CD4-positive, alpha-beta T cell treated with Interleukin-15 for 4 hours (primary cell): ENCODE measurements around the gene SF3A2.

Source experiments
- DNase-seq: peaks from one replicate; pipeline ENCODE4 v3.0.0-alpha.2; 2020; ENCODE audit warnings: low spot score

Gene SF3A2

DNA sequence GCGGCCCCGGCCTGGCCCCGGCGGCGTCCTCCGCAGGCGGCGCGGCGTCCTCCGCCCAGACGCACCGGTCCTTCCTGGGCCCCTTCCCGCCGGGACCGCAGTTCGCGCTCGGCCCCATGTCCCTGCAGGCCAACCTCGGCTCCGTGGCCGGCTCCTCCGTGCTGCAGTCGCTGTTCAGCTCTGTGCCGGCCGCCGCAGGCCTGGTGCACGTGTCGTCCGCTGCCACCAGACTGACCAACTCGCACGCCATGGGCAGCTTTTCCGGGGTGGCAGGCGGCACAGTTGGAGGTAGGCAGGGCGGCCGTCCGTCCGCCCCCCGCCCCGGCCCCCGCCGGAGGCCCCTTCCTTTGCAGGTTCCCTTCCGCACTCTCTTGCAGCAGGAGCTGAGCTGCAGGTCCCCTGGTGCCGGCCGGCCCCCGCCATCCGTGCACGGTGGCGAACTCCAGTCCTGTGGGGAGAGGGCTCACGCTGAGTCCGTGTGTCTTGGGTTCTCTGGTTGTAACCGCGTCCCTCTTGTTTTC, 9.7 kb upstream of the SF3A2 start:
- DNase-seq: no peak

DNA sequence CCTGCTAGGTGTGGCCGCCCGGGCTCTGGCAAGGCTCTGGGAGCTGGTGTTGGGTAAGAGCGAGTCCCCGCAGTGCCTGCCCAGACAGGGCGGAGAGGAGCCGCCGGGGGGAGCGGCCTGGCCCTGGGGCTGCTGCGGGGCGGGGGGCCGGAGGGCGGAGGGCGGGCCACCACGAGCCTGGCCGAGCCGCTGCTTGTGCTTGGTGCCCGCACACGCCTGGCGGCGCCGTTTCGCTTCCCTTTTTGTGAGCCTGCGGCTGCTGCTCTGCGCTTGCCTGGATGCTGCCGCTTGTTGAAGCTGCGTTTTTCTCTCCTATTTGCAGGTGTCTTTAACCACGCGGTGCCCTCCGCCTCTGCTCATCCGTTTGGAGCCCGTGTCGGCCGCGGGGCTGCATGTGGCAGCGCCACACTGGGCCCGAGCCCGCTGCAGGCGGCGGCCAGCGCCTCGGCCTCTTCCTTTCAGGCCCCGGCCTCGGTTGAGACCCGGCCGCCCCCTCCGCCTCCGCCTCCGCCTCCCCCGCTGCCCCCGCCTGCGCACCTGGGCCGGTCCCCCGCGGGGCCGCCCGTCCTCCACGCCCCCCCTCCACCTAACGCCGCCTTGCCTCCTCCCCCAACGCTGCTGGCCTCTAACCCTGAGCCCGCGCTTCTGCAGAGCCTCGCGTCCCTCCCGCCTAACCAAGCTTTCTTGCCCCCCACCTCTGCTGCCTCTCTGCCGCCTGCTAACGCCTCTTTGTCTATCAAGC, 9.0 kb upstream of the SF3A2 start:
- no peak for DNase-seq

DNA sequence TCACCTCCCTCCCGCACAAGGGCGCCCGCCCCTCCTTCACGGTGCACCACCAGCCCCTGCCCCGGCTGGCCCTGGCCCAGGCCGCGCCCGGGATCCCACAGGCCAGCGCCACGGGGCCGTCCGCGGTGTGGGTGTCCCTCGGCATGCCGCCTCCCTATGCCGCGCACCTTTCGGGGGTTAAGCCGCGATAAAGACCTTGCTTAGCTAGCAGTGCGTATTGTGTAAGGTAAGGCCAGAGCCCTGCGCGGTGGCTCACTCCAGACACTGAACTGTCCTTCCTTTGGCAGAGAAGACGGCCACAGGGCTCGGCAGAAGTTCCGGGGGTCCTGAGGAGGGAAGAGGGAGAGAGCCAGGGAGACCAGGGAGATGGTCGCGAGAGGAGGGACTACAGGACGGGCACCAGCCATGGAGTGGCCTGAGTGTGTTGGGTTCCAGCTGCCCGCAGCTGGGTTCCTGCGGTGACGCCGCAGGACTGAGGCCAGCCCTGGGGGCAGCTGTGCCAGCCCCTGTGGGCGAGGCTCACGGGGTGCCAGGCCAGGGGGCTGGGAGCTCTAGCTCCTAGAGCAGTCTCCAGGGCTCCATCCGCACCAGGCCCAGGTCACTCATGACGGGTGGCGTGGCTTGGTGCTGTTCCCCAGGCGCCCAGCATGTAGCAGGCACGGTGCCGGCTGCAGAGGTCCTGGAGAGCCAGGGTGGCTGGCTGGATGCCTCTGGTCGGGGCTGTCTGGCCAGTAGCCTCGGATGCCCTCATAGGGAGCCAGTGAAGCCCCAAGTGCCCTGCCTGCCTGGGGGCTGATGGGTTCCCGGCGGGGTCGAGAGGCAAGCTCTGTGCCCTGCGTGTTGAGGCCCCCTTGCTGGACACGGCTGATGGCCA, 8.2 kb upstream of the SF3A2 start:
- DNase-seq: no peak

DNA sequence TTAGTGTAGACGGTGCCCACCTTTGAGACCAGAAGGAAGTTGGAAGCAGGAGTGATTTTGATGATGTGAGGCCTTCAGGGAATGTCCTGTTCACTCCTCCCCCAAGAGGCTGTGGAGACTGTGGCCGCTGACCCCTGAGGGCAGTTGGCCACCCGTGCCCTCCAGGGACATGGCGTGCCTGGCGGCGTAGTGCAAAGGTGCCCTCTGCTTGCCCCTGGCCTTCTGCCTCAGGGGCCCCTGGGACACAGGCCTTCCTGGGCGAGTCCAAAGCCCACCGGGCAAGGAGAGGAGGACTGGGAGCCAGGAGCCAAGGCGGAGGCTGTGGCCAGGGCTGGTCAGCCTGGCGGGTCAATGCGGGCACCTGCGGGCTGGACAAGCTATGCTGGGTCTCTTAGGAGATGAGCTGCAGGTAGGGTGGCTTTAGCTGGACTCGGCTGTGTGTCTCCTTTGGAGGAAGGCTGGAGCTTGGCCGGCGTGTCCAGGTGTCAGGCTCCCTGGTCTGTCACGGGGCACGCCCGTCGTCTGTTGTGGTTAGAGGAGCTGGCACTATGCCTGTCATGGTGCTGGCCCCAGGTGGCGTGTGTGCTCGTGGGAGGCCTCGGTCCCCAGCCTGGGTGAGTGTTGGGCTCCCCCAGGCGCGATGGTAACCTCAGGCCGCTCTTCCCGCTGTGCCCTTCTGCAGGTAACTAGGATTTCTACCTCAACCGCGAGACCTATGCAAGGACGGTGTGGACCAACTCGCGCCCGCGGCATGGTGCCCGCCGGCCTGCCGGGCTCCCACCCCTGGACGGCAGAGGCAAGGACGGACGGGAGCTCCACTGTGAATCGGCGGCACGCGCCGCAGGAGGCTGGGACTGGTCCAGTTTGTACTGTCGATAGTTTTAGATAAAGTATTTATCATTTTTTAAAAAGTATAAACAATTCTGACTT, 7.3 kb upstream of the SF3A2 start:
- no peak for DNase-seq

DNA sequence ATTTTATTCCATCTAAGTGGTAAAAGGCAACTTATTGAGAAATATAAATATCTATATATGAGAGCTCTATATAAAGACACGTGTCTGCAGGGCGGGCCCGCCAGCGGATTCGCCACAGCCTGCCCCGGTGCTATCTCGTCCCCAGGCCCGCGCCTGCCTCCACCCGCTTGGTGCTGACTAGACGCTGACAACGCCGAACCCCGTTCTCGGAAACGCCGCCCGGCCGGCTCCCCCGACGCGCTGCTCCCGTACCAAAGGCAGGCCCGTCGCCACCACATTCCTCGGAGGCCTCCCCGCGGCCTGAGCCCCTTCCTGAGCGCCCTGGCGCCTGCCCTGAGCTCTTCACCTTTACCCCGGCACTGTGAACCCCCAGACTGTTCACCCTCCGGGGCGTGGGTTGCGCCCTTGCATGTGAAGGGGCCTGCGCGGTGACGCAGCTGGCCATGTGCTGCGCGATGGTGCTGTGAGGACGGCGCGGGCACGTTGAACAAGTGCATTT, 6.5 kb upstream of the SF3A2 start:
- no peak for DNase-seq

DNA sequence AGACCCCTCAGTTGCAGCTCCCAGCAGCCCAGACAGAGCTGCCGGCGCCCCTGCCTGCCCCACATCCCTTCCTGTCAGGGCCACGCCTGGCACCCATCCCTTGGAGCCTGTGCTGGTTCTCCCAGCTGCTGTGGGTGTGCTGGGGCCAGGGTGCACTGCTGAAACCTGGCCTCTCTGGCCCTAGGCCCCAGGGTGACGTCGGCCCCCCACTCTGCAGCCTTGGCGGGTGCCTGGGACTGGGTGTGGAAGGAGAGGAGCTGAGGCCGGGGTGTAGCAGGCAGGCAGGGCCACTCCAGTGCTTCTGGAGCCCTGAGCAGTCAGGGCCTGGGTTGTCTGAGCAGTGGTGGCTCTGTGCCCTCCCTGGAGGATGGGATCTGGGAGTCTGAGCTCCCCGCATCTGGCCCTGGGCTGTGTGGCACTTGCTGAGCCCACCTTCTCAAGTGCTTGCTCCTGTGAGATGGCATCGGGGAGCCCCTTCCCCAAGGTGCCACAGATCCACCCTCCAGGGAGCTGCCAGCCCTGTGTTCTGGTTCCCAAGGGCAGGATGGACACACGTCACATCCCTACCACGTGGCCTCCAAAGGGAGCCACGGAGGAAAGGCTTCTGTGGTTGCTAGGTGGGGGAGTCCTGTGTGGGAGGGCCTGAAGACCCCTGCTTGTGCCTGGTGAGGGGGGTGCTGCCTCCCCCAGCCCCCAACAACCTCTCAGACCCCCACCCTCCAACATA, 5.7 kb upstream of the SF3A2 start:
- no peak for DNase-seq

DNA sequence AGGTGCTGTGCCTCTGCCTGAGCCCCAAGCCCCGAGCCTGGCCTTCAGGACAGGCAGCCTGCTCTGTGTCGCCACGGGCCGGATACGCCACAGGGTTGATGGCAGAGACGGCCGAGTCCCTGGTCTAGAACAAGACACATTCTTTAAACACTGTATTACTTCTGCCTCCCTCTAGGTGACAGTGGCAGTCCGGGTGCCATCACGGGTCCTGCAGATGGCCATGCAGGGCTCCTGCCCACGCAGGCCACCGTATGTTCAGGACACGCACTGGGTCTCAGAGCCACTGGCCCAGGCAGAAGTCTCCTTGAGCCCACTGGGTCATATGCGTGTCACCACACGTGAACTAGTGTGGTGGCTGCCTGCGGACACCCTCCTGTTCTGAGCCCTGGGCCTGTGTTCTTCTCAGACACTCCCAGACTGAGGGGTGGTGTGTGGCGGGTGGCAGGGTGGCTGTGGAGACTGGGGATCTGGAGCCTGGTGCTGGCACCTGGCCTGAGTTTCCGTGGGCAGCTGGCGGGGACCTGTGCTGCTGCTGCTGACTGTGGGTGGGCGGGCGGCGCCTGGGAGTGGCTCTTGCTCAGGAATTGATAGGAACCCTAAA, 4.9 kb upstream of the SF3A2 start:
- DNase-seq: no peak

DNA sequence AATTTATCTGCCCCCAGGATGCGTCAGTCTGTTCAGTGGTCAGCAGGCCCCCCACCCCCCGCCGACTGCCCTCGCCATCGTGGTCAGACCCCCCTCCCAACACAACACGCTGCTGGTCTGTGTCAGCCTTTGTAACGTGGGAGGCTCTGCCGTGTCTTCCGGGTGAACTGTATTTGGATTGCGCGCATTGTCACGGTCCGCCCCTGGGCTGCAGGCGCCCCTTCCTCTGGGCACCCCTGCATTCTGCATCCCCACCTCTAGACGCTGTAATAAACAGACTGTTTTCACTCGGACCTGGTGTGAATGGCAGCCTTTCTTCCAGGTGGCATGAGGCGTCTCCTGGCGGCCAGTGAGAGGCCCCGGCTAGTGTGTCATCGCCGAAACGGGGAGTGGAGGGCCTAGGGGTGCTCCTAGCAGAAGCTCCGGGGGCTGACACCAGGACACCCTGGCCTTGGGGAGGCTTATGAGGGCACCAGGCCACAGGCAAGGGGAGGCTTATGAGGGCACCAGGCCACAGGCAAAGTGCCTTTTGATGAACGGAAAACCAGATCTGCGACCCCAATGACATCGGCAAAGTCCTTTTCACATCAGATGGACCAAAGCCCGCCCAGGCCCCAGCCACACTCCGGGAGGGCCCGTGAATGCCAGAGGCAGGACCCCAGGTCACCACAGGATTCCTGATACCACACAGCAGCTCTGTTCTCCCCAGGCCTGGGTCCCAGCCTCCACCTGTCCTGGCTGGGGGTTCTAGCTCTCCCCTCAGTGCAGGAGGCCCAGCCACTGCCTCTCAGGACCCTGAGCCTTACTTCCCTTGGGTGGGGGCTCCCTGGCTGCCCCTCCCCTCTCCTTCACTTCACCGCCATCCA, 4.1 kb upstream of the SF3A2 start:
- DNase-seq: no peak

DNA sequence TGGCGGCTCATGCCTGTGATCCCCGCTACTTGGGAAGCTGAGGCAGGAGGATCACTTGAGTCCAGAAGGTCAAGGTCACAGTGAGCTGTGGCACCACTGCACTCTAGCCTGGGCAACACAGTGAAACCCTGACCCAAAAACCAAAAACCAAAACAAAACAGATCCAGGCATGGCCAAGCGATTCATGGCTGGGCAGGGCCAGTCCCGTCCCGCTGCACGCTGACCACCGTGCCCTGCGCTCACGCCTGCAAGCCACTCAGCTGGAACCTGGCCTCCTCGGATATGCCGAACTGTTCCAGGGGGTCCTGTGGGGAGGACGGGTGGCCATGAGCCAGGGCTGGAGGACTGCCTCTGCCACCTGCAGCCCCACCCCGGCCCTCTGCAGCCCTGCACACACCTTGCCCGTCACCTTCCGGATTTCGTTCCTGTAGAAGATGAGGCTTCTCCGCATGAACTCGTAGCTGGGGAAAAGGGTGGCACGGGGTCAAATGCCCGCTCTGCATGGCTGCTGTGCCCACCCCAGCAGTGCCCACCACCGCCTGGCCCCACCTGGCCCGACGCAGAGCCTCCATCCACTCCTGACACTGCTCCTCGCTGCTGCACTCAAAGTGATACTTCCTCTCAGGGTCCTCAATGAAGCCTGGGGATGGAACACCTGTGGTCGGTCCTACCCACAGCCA, 2.9 kb upstream of the SF3A2 start:
- no peak for DNase-seq

DNA sequence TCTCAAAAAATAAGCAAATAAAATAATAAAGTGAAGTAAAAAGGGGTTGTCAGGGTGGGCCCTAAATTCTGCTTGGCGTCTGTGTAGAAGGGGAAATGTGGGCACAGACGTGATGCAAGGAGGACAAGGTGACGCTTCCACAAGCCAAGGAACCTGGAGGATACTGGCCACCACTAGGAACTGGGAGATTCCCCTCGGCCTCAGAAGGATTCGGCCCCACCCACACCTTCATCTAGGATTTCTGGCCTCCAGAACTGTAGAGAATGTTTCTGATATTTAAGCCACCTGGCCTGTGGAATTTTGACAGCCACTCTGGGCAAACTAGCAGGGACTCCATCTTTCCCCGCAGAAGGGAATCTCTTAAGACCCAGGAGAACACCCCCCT, 1.6 kb upstream of the SF3A2 start:
- DNase-seq: no peak

DNA sequence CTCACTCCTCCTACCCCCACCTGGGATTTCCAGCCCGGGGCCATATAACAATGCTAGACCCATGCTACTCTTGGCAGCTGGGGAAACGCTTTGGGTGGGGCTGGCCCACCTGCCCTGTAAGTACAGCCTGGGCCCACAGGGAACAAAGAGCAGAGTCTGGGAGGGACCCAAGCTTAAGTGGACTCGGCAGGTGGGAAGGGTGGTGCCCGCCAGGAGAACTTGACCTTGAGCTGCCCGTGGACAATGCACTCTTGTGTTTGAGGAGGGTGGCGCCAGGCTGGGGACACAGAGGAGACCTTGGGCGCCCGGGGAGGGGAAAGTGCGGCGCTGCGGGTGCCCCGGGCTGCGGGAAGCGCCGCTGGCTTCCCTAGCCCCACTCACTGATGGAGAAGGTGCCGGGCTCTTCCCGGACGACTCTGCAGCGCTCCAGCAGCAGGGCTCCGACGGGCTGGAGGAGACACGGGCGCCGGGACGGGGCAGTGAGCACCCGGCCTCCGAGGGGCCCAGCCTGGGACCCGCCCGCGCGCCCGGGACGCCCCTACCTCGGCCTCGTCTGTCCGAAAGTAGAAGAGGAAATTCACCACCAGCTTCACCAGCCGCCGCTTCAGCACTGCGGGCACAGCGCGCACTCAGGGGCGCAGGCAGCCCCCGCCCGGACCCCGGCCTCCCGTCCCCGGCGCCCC, 1.1 kb upstream of the SF3A2 start:
- DNase-seq: no peak

DNA sequence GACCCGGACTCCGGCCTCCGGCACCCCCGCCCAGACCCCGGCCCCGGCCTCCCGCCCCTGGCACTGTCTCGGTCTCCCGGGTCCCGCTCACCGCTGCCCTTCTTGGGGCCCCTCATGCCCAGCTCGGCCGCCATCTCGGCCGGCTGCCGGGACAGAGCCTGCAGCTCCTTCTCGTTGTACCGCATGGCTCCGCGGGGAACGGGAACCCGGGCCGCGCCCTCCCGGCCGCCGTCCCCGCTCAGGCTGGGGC, 635 bp upstream of the SF3A2 start:
- DNase-seq: no peak

DNA sequence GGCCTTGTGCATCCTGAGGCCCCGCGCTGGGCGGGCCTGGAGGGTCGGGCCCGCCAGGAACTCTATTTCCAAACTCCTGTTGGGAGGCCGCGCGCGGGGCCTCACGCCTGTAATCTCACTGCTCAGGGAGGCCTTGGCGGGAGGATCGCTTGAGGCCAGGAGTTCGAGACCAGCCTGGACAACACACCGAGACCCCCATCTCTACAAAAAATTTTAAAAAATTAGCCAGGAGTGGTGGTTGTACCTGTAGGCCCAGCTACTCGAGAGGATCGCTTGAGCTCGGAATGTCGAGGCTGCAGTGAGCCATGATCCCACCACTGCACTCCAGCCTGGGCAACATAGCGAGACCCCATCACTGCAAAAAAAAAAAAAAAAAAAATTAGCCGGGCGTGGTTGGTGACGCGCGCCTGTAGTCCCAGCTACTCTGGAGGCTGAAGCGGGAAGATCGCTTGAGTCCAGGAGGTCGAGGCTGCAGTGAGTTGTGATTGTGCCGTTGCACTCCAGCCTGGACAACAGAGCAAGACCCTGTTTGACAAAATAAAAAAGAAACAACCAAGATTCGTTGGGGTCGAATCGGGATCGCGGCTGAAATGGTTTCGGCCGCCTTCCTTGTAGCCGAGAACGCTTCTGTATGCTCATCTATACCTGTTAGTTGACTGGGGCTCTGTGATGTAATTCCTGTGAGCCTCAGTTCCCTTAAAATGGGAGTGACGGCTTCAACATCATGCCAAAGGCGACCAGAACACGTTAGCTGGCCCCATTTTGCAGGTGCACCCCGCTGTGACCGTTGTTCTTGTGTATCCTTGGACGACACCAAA, 636 bp downstream of the SF3A2 start:
- no peak for DNase-seq

DNA sequence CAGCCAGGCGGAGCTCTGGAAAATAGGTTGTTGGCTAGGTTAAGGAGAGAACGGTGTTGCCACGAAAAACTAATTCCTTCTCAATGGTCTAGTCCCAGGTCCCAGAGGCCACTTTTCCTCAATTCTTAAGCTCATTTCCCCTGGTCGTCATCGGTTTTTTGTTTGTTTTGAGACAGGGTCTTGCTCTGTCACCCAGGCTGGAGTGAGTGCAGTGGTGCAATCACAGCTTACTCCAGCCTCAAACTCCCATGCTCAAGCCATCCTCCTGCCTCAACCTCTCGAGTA, 1.2 kb downstream of the SF3A2 start:
- no peak for DNase-seq

DNA sequence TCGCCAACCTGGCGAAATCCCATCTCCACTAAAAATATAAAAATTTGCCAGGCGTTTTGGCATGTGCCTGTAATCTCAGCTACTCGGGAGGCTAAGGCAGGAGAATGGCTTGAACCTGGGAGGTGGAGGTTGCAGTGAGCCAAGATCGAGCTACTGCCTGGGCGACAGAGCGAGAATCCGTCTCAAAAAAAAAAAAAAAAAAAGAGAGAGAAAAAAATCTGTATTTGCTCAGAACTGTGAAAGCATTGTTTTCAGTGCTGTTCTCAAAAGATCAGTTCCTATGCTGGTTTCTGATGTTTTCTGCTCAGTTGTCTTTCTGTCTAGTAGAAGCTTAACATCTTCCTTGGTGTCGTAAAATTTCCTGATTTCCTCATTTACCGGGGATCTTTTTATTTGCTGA, 2.5 kb downstream of the SF3A2 start:
- no peak for DNase-seq

DNA sequence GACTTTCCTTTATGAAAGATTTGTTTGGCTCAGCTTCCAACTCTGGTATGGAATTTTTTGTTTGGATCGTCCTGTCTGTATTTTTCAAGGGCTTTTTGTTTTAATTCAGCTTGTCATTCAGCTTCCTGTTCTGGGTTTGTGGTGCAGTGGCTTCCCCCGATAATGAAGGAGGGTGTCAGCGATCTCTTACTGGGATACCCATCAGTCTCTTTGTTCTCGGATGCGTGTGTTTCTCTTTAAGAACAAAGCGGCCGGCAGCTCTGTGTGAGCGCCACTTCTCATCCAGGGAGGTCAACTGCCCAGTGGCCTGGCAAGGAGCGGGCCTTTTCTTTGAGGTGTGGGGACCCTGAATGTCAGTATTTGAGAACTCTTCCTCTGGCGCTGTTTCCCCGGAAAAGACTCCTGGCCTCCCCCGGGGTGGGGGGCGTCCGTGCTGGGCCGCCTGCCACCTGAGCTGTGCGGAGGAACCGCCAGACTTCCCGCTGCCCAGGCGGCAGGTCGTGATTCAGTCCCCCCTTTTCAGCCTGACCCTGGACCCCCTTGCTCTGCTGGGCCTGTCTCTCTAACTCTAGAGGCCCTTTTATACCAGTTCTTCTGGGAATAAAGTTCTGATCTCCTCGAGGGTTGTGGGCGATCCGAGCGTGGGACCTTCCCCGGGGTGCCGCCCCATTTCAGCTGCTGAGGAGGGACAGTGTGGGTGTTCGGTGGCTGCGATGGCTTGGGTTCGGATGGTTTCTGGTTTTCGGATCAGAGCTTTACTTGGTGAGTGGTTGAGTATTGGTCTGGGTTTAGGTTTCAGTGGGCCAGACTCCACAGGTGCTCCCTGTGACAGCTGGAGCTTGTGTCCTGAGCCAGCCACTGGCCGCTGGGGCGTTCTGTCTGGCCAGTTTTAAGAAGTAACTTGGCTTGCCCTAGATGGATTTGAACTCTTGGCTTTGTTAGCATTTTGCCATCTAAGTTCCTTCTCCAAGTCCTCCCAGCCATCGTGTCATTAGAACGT, 3.4 kb downstream of the SF3A2 start:
- DNase-seq: peak; percentile 54
